AG09309 (cell line): ENCODE results near the gene DHRS7B.
A peak's percentile ranks its signal among the peaks of the same experiment; 100 is the strongest.
"Not testable (repeated sequence)": the region's sequence is repeated elsewhere in the genome, so short reads cannot be mapped to it uniquely, and the experiment has no call there.

Experiments
- DNase-seq: peaks from one replicate; pipeline ENCODE4 v3.0.0-alpha.2; 2010; ENCODE audit warnings: low read depth
- H3K4me3 ChIP-seq: 2 replicates; pipeline ENCODE4 v1.5.1; 2011; ENCODE audit warnings: mild to moderate bottlenecking, low read depth, low read length, moderate library complexity; ENCODE audit not compliant: control insufficient read depth
- CTCF ChIP-seq: IDR thresholded peaks from 2 replicates; pipeline ENCODE4 v1.5.1; 2011; ENCODE audit warnings: mild to moderate bottlenecking, low read depth, low read length, inconsistent platforms; ENCODE audit not compliant: insufficient read depth, control insufficient read depth; ENCODE audit errors: missing control alignments

Gene DHRS7B

DNA sequence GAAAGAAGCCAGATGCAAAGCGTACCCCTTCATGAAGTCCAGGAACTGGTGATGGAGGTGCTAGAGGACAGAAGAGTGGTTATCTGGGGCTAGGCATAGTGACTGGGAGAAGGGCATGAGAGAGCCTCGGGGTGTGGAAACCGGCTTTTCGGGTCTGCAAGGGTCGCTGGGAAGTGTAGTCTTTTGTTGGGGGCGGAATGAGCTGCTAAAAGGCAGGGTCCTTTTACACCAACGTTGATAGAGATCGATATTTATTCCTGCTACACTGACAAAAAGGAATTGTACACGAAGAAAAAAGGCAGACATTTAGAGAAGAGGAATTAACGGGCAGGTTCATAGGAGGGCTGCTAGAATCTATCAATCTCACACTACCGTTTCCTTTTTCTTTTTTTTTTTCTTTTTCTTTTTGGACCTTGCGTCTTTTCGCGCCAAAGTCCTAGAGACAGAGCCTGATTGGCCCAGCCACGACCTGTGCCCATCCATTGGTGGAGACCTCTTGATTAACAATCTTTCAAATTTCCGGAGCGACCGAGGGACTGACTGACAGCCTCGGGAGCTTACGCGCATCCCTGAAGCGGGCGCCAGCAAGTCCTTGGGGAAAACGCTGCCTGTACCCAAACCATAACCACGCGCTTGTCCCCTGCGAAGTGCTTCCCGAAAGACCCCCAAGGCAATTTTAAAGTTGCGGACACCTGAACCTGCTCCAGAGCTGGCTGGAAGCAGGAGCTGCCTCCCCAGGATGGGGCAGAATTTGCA, 27.7 kb upstream of the DHRS7B start:
- DNase-seq, result peak; percentile 13
- TF ChIP-seq CTCF, result no peak
- peak overlapping the region; percentile 64 for H3K4me3 ChIP-seq

DNA sequence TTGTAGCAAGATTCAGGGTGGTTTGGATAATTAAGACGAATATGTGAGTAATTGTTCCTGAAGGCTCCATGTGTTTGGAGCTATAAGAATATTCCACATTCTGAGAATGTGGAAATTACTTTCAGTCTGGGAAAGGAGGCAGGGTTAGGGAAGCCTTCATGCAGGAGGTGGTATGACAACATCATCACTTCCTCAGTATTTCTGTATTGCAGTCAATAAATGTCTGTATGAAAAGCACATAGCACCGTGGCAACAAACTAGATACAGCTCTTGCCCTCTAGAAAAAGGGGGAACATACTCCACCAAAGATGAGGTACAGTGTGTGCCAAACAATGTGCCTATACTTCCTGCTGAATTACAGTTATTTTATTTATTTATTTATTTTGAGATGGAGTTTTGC, 26.1 kb upstream of the DHRS7B start:
- DNase-seq, result no peak
- H3K4me3 ChIP-seq, result no peak overlapping the region
- no peak for TF ChIP-seq CTCF

- H3K4me3 ChIP-seq, result no peak overlapping the region
- TF ChIP-seq CTCF, result no peak
- DNase-seq, result no peak
These were observed 22.2 kb upstream of the DHRS7B start for GRCh38 chr17:21104608-21105007.

- DNase-seq, result no peak
- no peak overlapping the region for H3K4me3 ChIP-seq
- TF ChIP-seq CTCF, result no peak
These were observed 21.5 kb upstream of the DHRS7B start for GRCh38 chr17:21105064-21105894.

DNA sequence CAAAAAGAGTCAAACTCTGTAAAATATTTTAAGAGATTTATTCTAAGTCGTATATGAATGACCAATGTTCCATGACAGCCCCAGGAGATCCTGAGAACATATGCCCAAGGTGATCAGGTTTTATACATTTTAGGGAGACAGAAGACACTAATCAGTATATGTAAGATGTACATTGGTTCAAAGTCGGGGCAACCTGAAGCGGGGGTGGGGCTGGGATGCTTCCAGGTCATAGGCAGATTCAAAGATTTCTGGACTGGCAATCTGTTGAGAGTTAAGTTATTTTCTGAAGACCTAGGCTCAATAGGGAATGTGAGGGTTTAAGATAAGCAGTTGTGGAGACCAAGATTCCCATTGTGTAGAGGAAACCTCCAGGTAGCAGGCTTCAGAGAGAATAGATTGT, 20.4 kb upstream of the DHRS7B start:
- no peak for TF ChIP-seq CTCF

GRCh38 chr17:21107067-21107650, 19.6 kb upstream of the DHRS7B start:
- not testable (repeated sequence) for DNase-seq, H3K4me3 ChIP-seq

More for the DNA sequence above, 20.4 kb upstream of the DHRS7B start:
- DNase-seq, result no peak
- no peak overlapping the region for H3K4me3 ChIP-seq

- TF ChIP-seq CTCF, result no peak
- H3K4me3 ChIP-seq, result no peak overlapping the region
- no peak for DNase-seq
These were observed 18.1 kb upstream of the DHRS7B start for GRCh38 chr17:21108651-21109050.
